Fibroblast of skin of left biceps (primary cell): ENCODE data around the gene PHF21B.
"Not testable (repeated sequence)": the region's sequence is repeated elsewhere in the genome, so short reads cannot be mapped to it uniquely, and the experiment has no call there.

Experiments used
- DNase-seq, 2 experiments: peaks; one replicate each; pipeline ENCODE4 v3.0.0-alpha.2; 2013; ENCODE audit warnings: low read depth in 2 of 2

PHF21B gene

GRCh38 chr22:44988671-44989070, 21.1 kb downstream of the PHF21B start:
- no peak for DNase-seq

DNA sequence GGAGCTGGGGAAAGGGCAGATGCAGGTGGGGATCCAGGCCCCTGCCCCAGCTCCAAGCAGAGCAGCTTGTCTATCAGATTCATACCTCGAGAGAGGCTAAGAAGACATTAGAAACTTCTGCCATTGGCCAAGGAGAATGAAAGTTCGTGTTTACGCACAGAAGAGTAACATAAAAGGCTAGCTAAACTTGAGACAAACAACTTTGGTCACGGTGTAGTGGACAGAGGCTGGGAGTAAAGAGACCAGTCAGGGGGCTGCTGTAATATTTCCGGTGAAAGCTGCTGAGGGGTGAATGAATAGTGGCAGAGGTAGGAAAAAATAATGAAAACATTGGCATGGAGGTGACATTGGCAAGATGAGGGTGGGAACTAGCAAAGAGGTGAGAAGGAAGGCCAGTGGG, 22.9 kb downstream of the PHF21B start:
- DNase-seq = no peak

DNA sequence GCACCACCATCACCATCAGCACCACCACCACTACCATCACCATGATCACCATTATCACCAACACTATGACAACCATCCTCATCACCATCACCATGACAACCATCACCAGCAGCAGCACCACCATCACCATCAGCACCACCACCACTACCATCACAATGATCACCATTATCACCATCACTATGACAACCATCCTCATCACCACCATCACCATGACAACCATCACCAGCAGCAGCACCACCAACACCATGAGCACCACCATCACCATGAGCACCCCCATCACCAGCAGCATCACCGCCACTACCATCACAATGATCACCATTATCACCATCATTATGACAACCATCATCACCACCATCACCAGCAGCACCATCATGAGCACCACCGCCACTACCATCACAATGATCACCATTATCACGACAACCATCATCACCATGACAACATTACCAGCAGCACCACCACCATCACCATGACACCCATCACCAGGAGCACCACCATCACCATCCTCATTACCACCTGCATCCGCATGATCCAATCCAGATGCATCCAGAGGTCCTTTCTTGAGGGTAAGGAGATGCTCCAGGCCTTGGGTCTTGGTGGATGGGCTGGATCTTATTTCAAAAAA, 23.8 kb downstream of the PHF21B start:
- DNase-seq = no peak

DNA sequence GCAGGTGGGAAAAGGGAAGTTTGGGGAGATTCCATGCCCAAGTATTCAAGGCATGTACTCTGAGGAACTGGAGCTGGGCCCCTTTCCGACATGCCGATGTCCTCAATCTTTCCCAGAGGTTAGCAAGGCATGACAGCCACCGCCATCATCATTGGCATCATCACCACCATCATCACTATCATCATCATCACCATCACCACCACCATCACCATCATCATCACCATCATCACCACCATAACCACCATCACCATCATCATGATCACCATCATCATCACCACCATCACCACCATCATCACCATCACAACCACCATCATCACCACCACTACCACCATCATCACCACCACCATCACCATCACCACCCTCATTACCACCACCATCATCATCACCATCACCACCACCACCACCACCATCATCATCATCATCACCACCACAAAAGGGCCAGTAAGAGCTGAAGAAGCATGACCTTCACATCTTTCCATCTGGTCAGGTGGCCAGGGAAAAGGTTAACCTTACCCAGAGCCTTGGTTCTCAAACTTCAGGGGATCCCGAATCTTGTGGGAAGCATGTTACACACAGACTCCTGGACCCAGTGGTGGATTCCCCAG, 25.8 kb downstream of the PHF21B start:
- DNase-seq = no peak

DNA sequence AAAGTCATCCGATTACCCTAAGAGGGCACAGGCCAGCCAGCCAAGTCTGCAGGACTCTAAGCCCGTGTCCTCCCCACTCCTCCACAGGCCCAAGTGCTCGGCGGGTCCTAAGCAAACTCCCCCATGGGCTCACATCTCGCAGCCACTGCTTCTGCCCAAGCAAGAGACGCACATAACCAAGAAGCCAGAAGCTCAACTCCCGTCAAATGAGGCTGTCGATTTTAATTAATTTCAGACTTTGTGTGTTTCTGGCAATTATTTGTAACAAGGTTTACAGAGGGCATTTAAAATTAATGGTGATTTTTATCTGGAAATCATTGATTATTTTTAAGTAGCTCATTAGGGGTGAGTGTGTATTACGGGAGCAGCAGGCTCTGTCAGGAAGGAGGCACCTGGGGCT, 27.4 kb downstream of the PHF21B start:
- no peak for DNase-seq

GRCh38 chr22:44981857-44982256, 27.9 kb downstream of the PHF21B start:
- no peak for DNase-seq

DNA sequence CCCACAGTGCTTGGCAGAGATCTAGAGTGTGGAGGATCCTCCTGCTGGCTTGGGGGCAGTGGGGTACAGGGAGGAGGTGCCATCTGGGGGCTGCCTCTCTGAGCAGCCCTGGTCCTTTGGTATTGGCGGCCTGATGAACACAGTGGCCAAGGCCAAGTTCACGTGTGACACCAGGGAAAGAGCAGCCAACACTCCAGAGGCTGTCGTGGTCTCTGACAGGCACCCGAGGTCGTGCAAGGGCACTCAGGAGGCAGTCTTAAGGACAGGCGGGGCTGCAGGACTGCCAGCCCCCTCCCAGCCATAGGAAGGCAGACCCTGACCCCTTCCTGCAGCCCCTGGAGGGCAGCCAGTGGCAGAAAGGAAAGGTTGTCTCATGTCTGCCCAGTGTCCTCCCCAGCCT, 30.7 kb downstream of the PHF21B start:
- no peak for DNase-seq

DNA sequence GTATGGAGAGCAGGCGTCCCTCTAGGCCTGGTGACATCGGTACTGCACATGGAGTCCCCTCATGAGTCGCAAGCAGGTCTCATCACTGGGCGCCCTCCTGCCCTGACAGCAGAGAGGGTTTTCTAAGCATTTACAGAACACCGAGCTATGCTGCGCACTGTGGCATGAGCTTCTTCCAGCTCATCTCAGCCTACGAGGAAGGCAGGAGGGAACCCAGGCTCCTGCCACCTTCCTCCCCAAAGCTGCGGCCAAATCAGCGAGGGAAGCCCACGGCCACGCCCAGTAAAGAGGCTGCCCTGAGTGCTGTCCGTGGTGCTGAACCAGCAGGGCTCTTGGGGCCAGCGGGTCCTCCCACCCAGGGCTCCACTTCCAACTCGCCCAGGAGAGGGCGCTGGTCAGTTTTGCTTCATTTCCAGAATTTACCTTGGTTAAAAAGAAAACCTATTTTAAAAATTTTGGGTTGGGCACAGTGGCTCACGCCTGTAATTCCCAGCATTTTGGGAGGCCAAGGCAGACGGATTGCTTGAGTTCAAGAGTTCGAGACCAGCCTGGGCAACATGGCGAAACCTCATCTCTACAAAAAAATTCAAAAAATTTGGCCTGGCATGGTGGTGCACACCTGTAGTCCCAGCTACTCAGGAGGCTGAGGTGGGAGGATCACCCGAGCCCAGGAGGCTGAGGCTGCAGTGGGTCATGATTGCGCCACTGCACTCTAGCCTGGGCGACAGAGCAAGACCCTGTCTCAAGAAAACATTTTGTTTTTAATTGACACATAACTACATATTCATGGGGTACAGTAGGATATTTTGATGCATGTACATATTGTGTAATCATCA, 34.2 kb downstream of the PHF21B start:
- peak; percentile 40 to 52 for DNase-seq

- DNase-seq = no peak
Observed at GRCh38 chr22:44974454-44974853, 35.4 kb downstream of the PHF21B start.

DNA sequence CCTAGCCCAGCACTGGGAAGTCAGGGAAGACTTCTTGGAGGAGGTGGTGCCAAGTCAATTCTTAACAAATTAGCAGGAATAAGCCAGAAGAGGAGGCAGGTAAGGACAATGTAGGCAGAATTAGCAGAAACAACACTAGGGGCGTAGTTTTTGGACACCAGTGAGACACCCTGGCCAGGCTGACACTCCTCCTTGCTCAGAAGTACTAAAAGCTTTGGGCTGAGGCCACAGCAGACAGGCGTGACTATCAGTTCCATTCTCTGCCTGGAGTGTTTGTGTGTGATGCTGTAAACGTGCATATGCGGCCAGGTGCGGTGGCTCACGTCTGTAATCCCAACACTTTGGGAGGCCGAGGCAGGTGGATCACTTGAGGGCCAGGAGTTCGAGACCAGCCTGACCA, 36.0 kb downstream of the PHF21B start:
- no peak for DNase-seq

GRCh38 chr22:44972363-44973083, 37.3 kb downstream of the PHF21B start:
- DNase-seq = no peak

GRCh38 chr22:44971651-44972362, 38.0 kb downstream of the PHF21B start:
- no peak for DNase-seq

DNA sequence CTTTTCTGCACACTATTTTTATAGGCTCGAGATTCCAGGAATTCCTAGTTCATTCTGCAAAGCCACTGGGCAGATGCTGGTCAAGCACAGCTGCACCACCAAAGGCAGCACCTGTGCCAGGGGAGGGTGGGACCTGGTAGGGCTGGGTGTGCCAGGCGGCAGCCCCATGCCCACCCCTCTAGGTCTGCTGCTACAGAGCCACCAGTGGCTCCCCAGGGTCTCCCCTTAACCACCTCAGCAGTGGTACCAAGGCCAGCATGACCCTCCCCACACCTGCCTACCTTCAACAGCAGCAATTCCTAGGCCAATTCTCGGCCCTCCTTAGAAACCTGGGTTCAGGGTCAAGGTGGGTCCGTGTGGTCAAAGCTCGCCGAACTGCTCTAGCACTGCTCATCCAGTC, 39.5 kb downstream of the PHF21B start:
- no peak for DNase-seq

DNA sequence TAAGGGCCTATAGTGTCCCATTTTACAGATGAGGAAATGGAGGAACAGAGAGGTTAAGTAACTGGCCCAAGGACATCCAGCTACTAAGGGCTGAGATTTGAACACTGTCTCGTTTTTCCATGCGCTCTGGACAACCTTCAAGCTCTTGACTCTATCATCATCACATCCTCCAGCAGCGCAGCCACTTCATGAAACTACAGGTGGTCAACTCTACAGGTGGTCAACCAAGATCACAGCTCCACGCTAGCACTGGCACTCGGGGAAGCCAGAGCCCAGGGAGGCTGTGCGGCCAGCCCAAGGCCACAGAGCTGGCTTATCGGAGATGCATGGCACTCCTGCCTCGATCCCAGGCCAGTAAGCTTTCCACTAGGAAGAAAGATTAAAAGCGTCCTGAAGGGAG, 40.0 kb downstream of the PHF21B start:
- DNase-seq = no peak

DNA sequence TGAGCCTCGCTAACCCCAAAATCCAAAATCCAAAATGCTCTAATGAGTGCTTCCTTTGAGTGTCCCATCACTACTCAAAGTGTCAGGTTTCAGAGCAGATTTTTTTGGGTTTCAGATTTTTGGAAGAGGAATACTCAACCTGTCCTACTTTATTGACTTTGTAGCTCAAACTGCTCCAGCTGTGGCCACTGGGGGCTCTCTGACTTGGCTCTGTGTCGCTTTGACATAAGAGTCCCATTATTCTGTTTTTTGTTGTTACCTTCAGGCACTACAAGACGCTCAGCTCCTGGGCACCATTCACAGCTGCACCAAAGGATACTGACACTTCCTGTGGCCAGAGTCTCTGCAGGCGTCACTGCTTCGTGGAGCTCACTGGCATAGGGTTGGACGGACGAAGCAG, 41.1 kb downstream of the PHF21B start:
- no peak for DNase-seq

DNA sequence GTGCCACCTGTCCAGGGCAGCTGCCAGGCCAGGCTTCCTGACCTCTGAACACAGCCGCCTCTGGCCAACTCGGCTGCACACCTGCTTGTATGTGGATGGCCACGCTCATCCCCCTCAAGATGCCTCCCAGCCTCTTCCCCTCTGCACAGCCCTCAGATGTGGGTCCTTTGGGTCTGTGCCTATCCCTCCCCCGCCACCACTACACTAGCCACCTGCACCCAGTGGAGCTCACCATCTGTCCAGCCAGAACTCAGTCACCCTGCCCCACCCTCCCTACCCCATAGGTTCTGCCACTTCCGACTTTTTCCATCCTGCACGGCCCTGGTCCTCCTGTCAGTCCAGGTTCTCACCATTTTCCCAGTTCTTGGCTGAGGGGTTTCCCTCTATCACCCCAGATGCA, 44.6 kb downstream of the PHF21B start:
- no peak for DNase-seq

- DNase-seq = no peak
Observed at GRCh38 chr22:44964722-44965078, 45.1 kb downstream of the PHF21B start.

GRCh38 chr22:44963832-44964721, 45.7 kb downstream of the PHF21B start:
- no peak for DNase-seq

DNA sequence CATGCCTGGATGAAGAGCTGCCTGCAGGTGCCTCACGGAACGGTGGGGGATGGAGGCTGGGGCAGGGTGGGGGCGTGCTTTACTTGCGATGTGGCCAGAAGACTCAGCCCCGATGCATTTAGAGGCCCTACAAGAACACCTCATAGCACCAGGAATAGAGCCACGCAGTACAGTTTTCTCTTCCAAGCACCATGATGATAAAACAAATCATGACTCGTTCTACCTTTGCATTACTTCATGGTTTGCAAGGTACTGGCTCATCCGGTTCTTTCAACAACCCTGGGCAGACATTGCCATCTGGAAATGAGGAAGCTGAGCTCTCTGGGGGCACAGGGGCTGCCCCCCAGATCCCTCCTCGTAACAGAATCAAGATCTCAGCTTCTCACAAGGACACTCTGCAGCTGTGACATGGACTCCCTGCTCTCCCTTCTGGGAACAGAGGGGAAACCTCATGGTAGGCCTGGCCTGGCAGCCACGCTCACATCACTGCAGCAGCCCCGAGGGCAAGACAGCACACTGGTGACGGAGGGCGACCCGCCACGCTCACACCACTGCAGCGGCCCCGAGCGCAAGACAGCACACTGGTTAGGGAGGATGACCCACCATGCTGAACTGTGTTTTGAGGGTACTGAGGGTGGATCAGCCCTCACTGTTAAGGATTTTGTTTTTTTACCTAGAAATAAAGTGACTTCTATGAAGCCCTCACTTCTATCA, 46.9 kb downstream of the PHF21B start:
- no peak for DNase-seq

DNA sequence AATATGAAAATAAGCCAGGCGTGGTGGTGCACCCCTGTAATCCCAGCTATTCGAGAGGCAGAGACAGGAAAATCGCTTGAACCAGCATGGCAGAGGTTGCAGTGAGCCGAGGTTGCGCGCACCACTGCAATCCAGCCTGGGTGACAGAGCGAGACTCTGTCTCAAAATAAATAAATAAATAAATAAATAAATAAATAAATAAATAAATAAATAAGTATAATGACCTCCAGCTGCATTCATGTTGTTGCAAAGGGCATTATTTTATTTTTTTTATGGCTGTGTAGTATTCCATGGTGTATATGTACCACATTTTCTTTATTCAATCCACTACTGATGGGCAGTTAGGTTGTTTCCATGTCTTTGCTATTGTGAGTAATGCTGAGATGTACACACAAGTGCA, 48.1 kb downstream of the PHF21B start:
- not testable (repeated sequence) for DNase-seq
